GM13976 (cell line): ENCODE measurements around the gene FIG4.
"Not testable (repeated sequence)": the region's sequence is repeated elsewhere in the genome, so short reads cannot be mapped to it uniquely, and the experiment has no call there.

Source experiments
- DNase-seq: peaks from one replicate; pipeline ENCODE4 v3.0.0; 2012; ENCODE audit warnings: low spot score
- in situ Hi-C: fragments of 300-500 bp; cut with MboI; formaldehyde crosslinking; loops from one replicate; pipeline ENCODE4 v1.12.0; 2022; ENCODE audit warnings: low sequenced_read_pairs, mixed read lengths, inconsistent platforms; ENCODE audit not compliant: unreplicated experiment
- TF ChIP-seq, protein P1 (sequence below): IDR thresholded peaks from 2 replicates; pipeline ENCODE4 v1.5.1; 2012; ENCODE audit warnings: borderline replicate concordance, mild to moderate bottlenecking; ENCODE audit not compliant: insufficient read depth; ENCODE audit errors: extremely low read depth, missing control alignments, control extremely low read depth

The FIG4 gene

DNA sequence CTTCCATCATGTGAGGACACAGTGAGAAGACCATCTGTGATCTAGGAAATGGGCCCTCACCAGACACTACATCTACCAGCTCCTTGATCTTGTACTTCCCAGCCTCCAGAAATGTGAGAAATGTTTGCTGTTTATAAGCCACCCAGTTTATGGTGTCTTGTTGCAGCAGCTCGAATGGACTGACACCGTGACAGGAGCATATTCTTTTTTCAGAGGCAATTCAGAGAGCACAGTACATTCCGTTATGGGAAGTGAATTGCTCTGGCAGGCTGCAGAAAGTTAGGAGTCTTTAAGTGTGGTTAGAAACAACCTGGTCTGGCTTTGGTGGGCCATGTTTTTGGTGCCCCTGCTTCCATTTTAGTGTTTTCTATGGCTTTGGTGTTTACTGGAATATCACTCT lies 75.1 kb downstream of the FIG4 start:
- DNase-seq, result no peak
- in situ Hi-C loops, result no loop called here
- TF ChIP-seq, protein P1, sequence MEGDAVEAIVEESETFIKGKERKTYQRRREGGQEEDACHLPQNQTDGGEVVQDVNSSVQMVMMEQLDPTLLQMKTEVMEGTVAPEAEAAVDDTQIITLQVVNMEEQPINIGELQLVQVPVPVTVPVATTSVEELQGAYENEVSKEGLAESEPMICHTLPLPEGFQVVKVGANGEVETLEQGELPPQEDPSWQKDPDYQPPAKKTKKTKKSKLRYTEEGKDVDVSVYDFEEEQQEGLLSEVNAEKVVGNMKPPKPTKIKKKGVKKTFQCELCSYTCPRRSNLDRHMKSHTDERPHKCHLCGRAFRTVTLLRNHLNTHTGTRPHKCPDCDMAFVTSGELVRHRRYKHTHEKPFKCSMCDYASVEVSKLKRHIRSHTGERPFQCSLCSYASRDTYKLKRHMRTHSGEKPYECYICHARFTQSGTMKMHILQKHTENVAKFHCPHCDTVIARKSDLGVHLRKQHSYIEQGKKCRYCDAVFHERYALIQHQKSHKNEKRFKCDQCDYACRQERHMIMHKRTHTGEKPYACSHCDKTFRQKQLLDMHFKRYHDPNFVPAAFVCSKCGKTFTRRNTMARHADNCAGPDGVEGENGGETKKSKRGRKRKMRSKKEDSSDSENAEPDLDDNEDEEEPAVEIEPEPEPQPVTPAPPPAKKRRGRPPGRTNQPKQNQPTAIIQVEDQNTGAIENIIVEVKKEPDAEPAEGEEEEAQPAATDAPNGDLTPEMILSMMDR, result no peak

GRCh38 chr6:109767961-109768360 lies 76.9 kb downstream of the FIG4 start:
- TF ChIP-seq, protein P1, result no peak
- DNase-seq, result no peak
- in situ Hi-C loops, result no loop called here

- TF ChIP-seq, protein P1, result no peak
- no peak for DNase-seq
- in situ Hi-C loops, result no loop called here
These were observed 77.4 kb downstream of the FIG4 start for GRCh38 chr6:109768485-109768884.

DNA sequence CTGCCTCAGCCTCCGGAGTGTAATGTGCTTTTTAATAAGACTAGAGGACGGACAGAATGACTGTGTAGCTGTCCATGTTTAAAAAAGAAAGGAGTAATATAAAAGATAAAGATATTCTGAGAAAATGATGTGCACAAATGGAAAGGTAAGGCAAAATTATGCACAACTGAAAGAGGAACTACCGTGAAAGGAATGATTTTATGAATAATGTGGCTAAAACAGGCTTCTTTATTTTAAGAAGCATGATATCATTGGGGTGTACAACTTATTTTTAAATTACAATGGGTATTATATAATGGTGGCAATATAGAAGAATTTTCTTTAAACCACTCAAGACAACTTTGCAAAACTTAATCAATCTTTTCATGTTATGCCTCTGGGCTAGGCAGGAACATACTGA lies 78.1 kb downstream of the FIG4 start:
- in situ Hi-C loops, result no loop called here
- DNase-seq, result peak; percentile 47
- TF ChIP-seq, protein P1, result no peak

GRCh38 chr6:109770047-109770446 lies 79.0 kb downstream of the FIG4 start:
- no peak for DNase-seq
- TF ChIP-seq, protein P1, result no peak
- in situ Hi-C loops, result no loop called here

DNA sequence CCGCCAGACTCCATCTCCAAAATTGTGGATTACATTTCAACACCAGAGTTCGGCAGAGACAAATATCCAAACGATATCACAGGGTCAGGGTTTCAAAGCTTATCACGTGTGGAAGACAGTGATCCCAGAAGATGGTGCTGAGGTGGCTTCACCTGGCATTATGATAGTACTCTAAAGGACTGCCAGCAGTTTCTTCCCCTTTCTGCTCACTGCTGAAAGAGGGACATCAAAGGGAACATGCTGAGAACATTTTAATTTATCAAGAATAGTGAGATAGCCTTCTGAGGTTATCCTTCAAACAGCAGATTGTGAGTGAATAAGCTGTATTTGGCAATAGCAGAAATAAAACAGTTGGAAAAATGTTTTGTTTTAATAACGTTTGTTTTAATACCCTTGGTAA lies 79.7 kb downstream of the FIG4 start:
- DNase-seq, result no peak
- in situ Hi-C loops, result no loop called here
- TF ChIP-seq, protein P1, result no peak

DNA sequence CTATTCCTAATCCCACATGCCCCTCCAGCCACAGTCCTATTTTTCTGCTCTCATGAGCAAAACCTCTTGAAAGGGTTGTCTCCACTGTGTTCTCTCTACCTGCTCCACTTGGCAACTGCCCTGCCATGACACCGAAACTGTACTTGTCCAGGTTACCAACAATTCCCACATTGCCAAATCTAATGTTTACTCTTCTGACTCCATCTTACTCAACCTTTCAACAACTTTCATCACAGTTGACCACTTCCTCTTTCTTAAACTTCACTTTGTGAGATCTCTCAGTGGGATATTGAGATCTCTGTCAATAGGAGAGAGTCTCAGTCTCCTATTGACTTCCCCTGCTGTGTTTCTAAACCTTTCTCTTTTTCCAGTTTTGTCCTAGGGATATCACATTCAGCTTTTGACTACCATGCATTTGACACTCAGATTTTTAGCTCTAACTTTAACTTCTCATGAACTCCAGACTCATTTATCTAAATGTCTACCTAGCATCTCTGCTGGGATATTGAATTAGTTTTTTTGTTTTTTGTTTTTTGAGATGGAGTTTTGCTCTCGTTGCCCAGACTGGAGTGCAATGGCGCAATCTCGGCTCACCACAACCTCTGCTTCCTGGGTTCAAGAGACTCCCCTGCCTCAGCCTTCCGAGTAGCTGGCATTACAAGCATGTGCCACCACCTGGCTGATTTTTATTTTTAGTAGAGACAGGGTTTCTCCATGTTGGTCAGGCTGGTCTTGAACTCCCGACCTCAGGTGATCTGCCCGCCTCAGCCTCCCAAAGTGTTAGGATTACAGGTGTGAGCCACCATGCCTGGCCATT lies 81.1 kb downstream of the FIG4 start:
- DNase-seq, in situ Hi-C loops: not testable (repeated sequence)
